GM12878 (cell line): ENCODE measurements around the gene TRIM63. TPM values are rescaled to one million over a fixed set of nuclear protein-coding genes. Genes with fewer than 3 reads are reported as not detected.

Experiments used
- ATAC-seq: fragments of 200-7000 bp; cut with Tn5 transposase; 3 replicates; pipeline ENCODE4 v1.9.1; 2020; ENCODE audit warnings: mild to moderate bottlenecking, moderate library complexity
- BruUV-seq: library from RNA; stranded (reverse); fragments of 400-500 nt; replicated peaks from 2 replicates; lab custom pipeline; 2021; lab: Mats Ljungman, UMichigan
- CTCF ChIA-PET: fragments of 300-600 bp; sonication (Branson Sonifier 250); formaldehyde crosslinking; extraction: SDS; loops from one replicate; lab custom pipeline; 2021; ENCODE audit warnings: inconsistent platforms; lab: Yijun Ruan, JAX
- POLR2A ChIA-PET: fragments of 350-600 bp; formaldehyde crosslinking; extraction: SDS; loops from one replicate; lab custom pipeline; 2021; ENCODE audit warnings: inconsistent platforms; lab: Charles Lee
- RAD21 ChIA-PET: fragments of 300-600 bp; sonication (Branson Sonifier 250); formaldehyde crosslinking; loops from one replicate; lab custom pipeline; 2023; ENCODE audit warnings: antibody characterized with exemption; ENCODE audit not compliant: unreplicated experiment; lab: Charles Lee
- SMC1A ChIA-PET: fragments of 300-600 bp; sonication (Branson Sonifier 250); formaldehyde crosslinking; loops from one replicate; lab custom pipeline; 2023; ENCODE audit not compliant: unreplicated experiment, uncharacterized antibody; lab: Charles Lee
- DNase-seq: peaks from one replicate; pipeline ENCODE4 v3.0.0-alpha.2; 2011; ENCODE audit warnings: low read depth, low spot score
- FAIRE-seq: peaks from 3 replicates; lab custom pipeline; 2011; peaks lifted over from hg19 to GRCh38; lab: Jason Lieb, UNC
- H2AFZ ChIP-seq: 2 replicates; pipeline ENCODE4 v1.6.0; 2011; ENCODE audit warnings: low read depth, low read length, control low read depth; ENCODE audit not compliant: control insufficient read depth
- H3K27ac ChIP-seq: 2 replicates; pipeline ENCODE4 v1.5.1; 2011; ENCODE audit warnings: control low read depth; ENCODE audit not compliant: control insufficient read depth, insufficient read depth
- H3K27me3 ChIP-seq, 2 experiments: replicated peaks in 1 of 2; 2 replicates each; pipeline versions ENCODE4 v1.6.0 to v1.6.1; 2011; ENCODE audit warnings: low read length in 1 of 2; ENCODE audit not compliant: control insufficient read depth in 2 of 2, insufficient read depth in 2 of 2
- H3K36me3 ChIP-seq, 2 experiments: 2 replicates each; pipeline ENCODE4 v1.5.1; 2011; ENCODE audit warnings: low read length in 1 of 2; ENCODE audit not compliant: control insufficient read depth in 2 of 2, insufficient read depth in 2 of 2
- H3K4me1 ChIP-seq: 2 replicates; pipeline ENCODE4 v1.6.1; 2011; ENCODE audit warnings: mild to moderate bottlenecking, low read length, moderate library complexity, mixed read lengths; ENCODE audit not compliant: control insufficient read depth, insufficient read depth
- H3K4me2 ChIP-seq: 2 replicates; pipeline ENCODE4 v1.6.0; 2011; ENCODE audit warnings: control low read depth; ENCODE audit not compliant: control insufficient read depth, insufficient read depth
- H3K4me3 ChIP-seq: fragments of 200-600 bp; sonication (generic); 2 replicates; pipeline ENCODE4 v1.5.1; 2016
- H3K79me2 ChIP-seq: 2 replicates; pipeline ENCODE4 v1.6.0; 2011; ENCODE audit warnings: low read length; ENCODE audit not compliant: control insufficient read depth, insufficient read depth
- H3K9ac ChIP-seq: 2 replicates; pipeline ENCODE4 v1.8.0; 2011; ENCODE audit warnings: low read length, control low read depth, mixed read lengths; ENCODE audit not compliant: control insufficient read depth, insufficient read depth
- H3K9me3 ChIP-seq: replicated peaks from 3 replicates; pipeline ENCODE4 v1.5.1; 2011; ENCODE audit warnings: mild to moderate bottlenecking, low read length; ENCODE audit not compliant: control insufficient read depth, insufficient read depth
- H4K20me1 ChIP-seq: 2 replicates; pipeline ENCODE4 v1.6.0; 2011; ENCODE audit not compliant: control insufficient read depth, insufficient read depth
- IRF3 ChIP-seq: fragments of 450-650 bp; IDR thresholded peaks from 2 replicates; pipeline ENCODE4 v1.6.1; 2014; ENCODE audit warnings: mild to moderate bottlenecking
- MLLT1 ChIP-seq: fragments of 450-650 bp; IDR thresholded peaks from 2 replicates; pipeline ENCODE4 v1.6.1; 2016; ENCODE audit warnings: mild to moderate bottlenecking
- POU2F2 ChIP-seq: IDR thresholded peaks from 3 replicates; pipeline ENCODE4 v1.6.1; 2011; ENCODE audit warnings: low read depth, mild to moderate bottlenecking, low read length, borderline replicate concordance
- WGBS: methylation state at CpG from one replicate; pipeline ENCODE4 v1.1.6; 2016; ENCODE audit warnings: low lambda C conversion rate; ENCODE audit not compliant: insufficient replicate concordance, insufficient coverage; ENCODE audit errors: missing lambda C conversion rate; 5-methylcytosine and 5-hydroxymethylcytosine counted together
- in situ Hi-C: fragments of 300-500 bp; cut with MboI; formaldehyde crosslinking; loops from 9 replicates; pipeline ENCODE4 v1.14.3; 2018; ENCODE audit warnings: mixed read lengths
- intact Hi-C: fragments of 100-400 bp; cut with micrococcal nuclease; formaldehyde crosslinking; loops from one replicate; pipeline ENCODE4 v1.14.2; 2022; ENCODE audit not compliant: unreplicated experiment
- polyA plus RNA-seq, 11 experiments: library from polyadenylated mRNA; depleted of rRNA in 4 of 11; unstranded in 6 of 11; stranded (reverse) in 5 of 11; fragments of >200 nt; fragmentation: Nextera tagmentation in 4 of 11; fragmentation: Illumina TruSeq in 1 of 11; extraction: Ambion mirVana in 4 of 11; extraction: Trizol in 1 of 11; gene quantifications; 1 replicate in 1 of 11; 2 replicates in 10 of 11; pipeline versions ENCODE4 v1.2.1 to v1.2.3, GENCODE V29; 2011 to 2016; ENCODE audit warnings: inconsistent platforms in 2 of 11, missing spikeins in 2 of 11, low read depth in 1 of 11
- total RNA-seq, 4 experiments: library from RNA; depleted of rRNA in 3 of 4; stranded (reverse); fragments of >200 nt in 3 of 4; fragmentation: Illumina TruSeq in 1 of 4; extraction: Trizol in 1 of 4; gene quantifications; 2 replicates each; pipeline versions ENCODE4 v1.2.1 to v1.2.3, GENCODE V29; 2013 to 2021

The TRIM63 gene
- total and polyA plus RNA-seq, 10 of the 15 experiments (the other 5 are each of a cell fraction or from before 2014, with no cell fraction given): not detected

GRCh38 chr1:26020330-26020768 lies 47.1 kb downstream of the TRIM63 start:
- FAIRE-seq (no peak), DNase-seq (no peak), ATAC-seq (no peak)
- ChIA-PET CTCF (interaction anchor here (1.1 kb wide), 1 partner anchor 15 kb away, joined by 4 read pairs; no protein-coding TSS in a partner anchor), SMC1A (interaction anchor here (0.6 to 0.9 kb wide), 2 partner anchors 9 to 125 kb away, joined by 3 read pairs; no protein-coding TSS in a partner anchor), POLR2A (no interaction called here), RAD21 (no interaction called here)
- Histone ChIP-seq H3K4me1 (peaks cover 8% of the 10 kb centered on the region; the same call in 1 of the 2 replicates), H3K27ac (no peak overlapping the region), H3K4me2 (no peak overlapping the region), H4K20me1 (no peaks in the 10 kb centered on the region), H3K4me3 (no peak overlapping the region), H3K36me3 (no peaks in the 10 kb centered on the region), H2AFZ (no peak overlapping the region), H3K9ac (no peak overlapping the region), H3K27me3 (no peaks in the 10 kb centered on the region; a peak in 3 of 4 replicates), H3K79me2 (no peaks in the 10 kb centered on the region), H3K9me3 (no peaks in the 10 kb centered on the region)
- no TSS peak for BruUV-seq
- intact Hi-C loops: no loop called here
- no peak for TF ChIP-seq IRF3
- peak; percentile 36; the same call in 1 of the 2 replicates for TF ChIP-seq MLLT1
- TF ChIP-seq POU2F2: peak; percentile 31; the same call in 1 of the 3 replicates
- WGBS: 45% methylated on average over 6 of the region's 6 CpGs
- in situ Hi-C loops: no loop called here
